HL-60 (cell line): Measurements from ENCODE around the gene SCIN.
"Not testable (repeated sequence)": the region's sequence is repeated elsewhere in the genome, so short reads cannot be mapped to it uniquely, and the experiment has no call there.

Experiments used
- GABPA ChIP-seq: IDR thresholded peaks from 2 replicates; pipeline ENCODE4 v1.6.1; 2012; ENCODE audit warnings: low read depth
- POLR2AphosphoS5 ChIP-seq: IDR thresholded peaks from 2 replicates; pipeline ENCODE4 v1.6.1; 2012; ENCODE audit warnings: low read depth
- SPI1 ChIP-seq: IDR thresholded peaks from 2 replicates; pipeline ENCODE4 v1.6.1; 2012; ENCODE audit warnings: low read depth, mild to moderate bottlenecking, borderline replicate concordance
- TF ChIP-seq, protein P1 (sequence below): IDR thresholded peaks from one replicate; pipeline ENCODE4 v1.5.1; 2011; ENCODE audit warnings: low read length, control low read depth, inconsistent platforms; ENCODE audit not compliant: insufficient read depth
- TF ChIP-seq, protein P2 (sequence below): IDR thresholded peaks from 2 replicates; pipeline ENCODE4 v1.6.1; 2012; ENCODE audit warnings: low read depth; ENCODE audit not compliant: insufficient replicate concordance

DNA sequence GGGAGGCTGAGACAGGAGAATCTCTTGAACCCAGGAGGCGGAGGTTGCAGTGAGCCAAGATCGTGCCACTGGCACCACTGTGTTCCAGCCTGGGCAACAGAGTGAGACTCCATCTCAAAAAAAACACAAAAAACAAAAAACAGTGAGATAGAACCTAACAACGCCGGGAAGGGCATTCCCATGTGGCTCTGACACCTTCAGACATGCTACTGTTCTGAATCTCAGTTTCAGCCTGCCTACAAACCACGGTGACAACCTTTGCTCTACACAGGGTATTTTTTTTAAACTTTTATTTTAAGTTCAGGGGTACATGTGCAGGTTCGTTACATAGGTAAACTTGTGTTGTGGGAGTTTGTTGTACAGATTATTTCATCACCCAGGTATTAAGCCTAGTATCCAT lies 74.7 kb downstream of the SCIN start:
- TF ChIP-seq, protein P1, sequence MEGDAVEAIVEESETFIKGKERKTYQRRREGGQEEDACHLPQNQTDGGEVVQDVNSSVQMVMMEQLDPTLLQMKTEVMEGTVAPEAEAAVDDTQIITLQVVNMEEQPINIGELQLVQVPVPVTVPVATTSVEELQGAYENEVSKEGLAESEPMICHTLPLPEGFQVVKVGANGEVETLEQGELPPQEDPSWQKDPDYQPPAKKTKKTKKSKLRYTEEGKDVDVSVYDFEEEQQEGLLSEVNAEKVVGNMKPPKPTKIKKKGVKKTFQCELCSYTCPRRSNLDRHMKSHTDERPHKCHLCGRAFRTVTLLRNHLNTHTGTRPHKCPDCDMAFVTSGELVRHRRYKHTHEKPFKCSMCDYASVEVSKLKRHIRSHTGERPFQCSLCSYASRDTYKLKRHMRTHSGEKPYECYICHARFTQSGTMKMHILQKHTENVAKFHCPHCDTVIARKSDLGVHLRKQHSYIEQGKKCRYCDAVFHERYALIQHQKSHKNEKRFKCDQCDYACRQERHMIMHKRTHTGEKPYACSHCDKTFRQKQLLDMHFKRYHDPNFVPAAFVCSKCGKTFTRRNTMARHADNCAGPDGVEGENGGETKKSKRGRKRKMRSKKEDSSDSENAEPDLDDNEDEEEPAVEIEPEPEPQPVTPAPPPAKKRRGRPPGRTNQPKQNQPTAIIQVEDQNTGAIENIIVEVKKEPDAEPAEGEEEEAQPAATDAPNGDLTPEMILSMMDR = not testable (repeated sequence)
- TF ChIP-seq, protein P2, sequence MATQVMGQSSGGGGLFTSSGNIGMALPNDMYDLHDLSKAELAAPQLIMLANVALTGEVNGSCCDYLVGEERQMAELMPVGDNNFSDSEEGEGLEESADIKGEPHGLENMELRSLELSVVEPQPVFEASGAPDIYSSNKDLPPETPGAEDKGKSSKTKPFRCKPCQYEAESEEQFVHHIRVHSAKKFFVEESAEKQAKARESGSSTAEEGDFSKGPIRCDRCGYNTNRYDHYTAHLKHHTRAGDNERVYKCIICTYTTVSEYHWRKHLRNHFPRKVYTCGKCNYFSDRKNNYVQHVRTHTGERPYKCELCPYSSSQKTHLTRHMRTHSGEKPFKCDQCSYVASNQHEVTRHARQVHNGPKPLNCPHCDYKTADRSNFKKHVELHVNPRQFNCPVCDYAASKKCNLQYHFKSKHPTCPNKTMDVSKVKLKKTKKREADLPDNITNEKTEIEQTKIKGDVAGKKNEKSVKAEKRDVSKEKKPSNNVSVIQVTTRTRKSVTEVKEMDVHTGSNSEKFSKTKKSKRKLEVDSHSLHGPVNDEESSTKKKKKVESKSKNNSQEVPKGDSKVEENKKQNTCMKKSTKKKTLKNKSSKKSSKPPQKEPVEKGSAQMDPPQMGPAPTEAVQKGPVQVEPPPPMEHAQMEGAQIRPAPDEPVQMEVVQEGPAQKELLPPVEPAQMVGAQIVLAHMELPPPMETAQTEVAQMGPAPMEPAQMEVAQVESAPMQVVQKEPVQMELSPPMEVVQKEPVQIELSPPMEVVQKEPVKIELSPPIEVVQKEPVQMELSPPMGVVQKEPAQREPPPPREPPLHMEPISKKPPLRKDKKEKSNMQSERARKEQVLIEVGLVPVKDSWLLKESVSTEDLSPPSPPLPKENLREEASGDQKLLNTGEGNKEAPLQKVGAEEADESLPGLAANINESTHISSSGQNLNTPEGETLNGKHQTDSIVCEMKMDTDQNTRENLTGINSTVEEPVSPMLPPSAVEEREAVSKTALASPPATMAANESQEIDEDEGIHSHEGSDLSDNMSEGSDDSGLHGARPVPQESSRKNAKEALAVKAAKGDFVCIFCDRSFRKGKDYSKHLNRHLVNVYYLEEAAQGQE = not testable (repeated sequence)
- TF ChIP-seq POLR2AphosphoS5, GABPA, SPI1: not testable (repeated sequence)
